Pancreas (tissue), 10 donors: ENCODE data around the gene SLC39A1. TPM values are rescaled to one million over a fixed set of nuclear protein-coding genes. Genes with fewer than 3 reads are reported as not detected.
"Not testable (repeated sequence)": the region's sequence is repeated elsewhere in the genome, so short reads cannot be mapped to it uniquely, and the experiment has no call there.

Experiments
- ATAC-seq, 4 donors: fragments of 200-7000 bp; cut with Tn5 transposase; one replicate each; pipeline versions ENCODE4 v1.8.0 to v1.9.1; 2020; ENCODE audit warnings: mild to moderate bottlenecking in 4 of 4, moderate library complexity in 4 of 4
- DNase-seq, 6 donors: peaks; one replicate each; pipeline ENCODE4 v3.0.0-alpha.2; 2020
- FAIRE-seq: peaks from 2 replicates; lab custom pipeline; 2012; peaks lifted over from hg19 to GRCh38; lab: Jason Lieb, UNC
- H3K27ac ChIP-seq, 4 donors: fragments of 200-600 bp; sonication (generic); 1 replicate in 3 of 4; 2 replicates in 1 of 4; pipeline versions ENCODE4 v1.5.0 to v1.8.0; 2020
- H3K27me3 ChIP-seq, 4 donors: fragments of 200-600 bp; one replicate each; pipeline ENCODE4 v1.8.0; 2021
- H3K36me3 ChIP-seq, 3 donors: fragments of 200-600 bp; sonication (generic) in 1 of 3; one replicate each; pipeline versions ENCODE4 v1.5.0 to v1.8.0; 2020 to 2021
- H3K4me1 ChIP-seq, 3 donors: fragments of 200-600 bp; one replicate each; pipeline ENCODE4 v1.8.0; 2021
- H3K4me3 ChIP-seq, 4 donors: fragments of 200-600 bp; sonication (generic) in 2 of 4; one replicate each; pipeline versions ENCODE4 v1.5.0 to v1.8.0; 2020 to 2021
- H3K9me3 ChIP-seq, 4 donors: fragments of 200-600 bp; one replicate each; pipeline ENCODE4 v1.8.0; 2021
- WGBS, 2 donors: extraction: QIAGEN DNeasy Blood & Tissue Kit; methylation state at CpG; one replicate each; pipeline ENCODE4 v1.1.7; 2013; 5-methylcytosine and 5-hydroxymethylcytosine counted together
- intact Hi-C, 3 donors: fragments of 100-400 bp; cut with DNase I; formaldehyde crosslinking; loops; one replicate each; pipeline versions ENCODE4 v1.11.1 to v1.14.2; 2022
- microRNA-seq, 2 donors: library from miRNA; unstranded; fragments of <30 nt; microRNA quantifications; one replicate each; pipeline versions ENCODE4 to v1.1.0, GENCODE V29; 2019 to 2020
- polyA plus RNA-seq, 2 donors: library from polyadenylated mRNA; stranded (reverse); fragments of 200-250 nt; gene quantifications; one replicate each; pipeline ENCODE4 v1.2.3, GENCODE V29; 2013
- total RNA-seq, 6 donors: library from RNA; stranded (reverse); fragmentation: NEBNext Ultra II Directional in 4 of 6; extraction: Animal tissue kit (Norgen Biotek cat#: 25700) in 4 of 6; gene quantifications; one replicate each; pipeline versions ENCODE4 v1.2.1 to v1.2.4, GENCODE V29; 2021 to 2023
- TF ChIP-seq, protein P1 (sequence below), 4 donors: fragments of 200-600 bp; sonication (generic) in 3 of 4; IDR thresholded peaks; one replicate each; pipeline versions ENCODE4 v1.5.0 to v1.8.0; 2021; ENCODE audit warnings: antibody characterized with exemption in 4 of 4
- donor health status: healthy with polysubstance abuse.
- donor health status: DM: no; HTN: no; CAD: no; lungs with moderate emphysema.
- donor health status: DM: no; HTN: no; CAD: no.
- donor health status: control.
- donor health status: control.
- donor health status: Bipolar disorder and iron deficiency.
- donor health status: DM: yes; HTN: yes; CAD: no.
- donor health status: DM: no; HTN: no; CAD: no.
- donor health status: DM: no; HTN: no; CAD: no.
- donor health status: DM: yes; HTN: yes; CAD: no.

Gene SLC39A1
- total and polyA plus RNA-seq, 8 donors: 20.0 to 46.1 (median 27.0) TPM

DNA sequence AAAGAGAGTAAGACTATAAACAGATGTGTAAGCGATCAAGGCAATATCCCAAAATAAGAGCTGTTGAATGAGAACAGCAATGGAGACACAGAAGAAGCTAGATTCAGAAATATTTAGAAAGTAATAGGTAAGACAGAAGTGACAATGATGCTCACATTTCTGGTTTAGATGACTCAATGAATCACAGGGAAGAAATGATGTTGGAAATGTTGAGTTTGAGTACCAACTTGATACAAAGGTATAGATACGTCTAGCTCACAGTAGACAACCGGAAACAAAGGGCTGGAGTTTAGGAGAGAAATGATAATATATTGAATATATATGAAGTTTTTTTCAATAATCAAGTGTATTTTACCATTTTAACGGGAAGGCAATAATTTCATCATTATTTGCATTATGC, 47.0 kb downstream of the SLC39A1 start:
- FAIRE-seq (no peak), DNase-seq (no peak), ATAC-seq (no peak)
- Histone ChIP-seq H3K9me3 (no peaks in the 10 kb centered on the region), H3K27ac (no peak overlapping the region), H3K27me3 (no peaks in the 10 kb centered on the region), H3K4me3 (no peak overlapping the region), H3K4me1 (peaks cover 0 to 10% (median 8%) of the 10 kb centered on the region in 3 donors), H3K36me3 (no peaks in the 10 kb centered on the region)
- TF ChIP-seq, protein P1, sequence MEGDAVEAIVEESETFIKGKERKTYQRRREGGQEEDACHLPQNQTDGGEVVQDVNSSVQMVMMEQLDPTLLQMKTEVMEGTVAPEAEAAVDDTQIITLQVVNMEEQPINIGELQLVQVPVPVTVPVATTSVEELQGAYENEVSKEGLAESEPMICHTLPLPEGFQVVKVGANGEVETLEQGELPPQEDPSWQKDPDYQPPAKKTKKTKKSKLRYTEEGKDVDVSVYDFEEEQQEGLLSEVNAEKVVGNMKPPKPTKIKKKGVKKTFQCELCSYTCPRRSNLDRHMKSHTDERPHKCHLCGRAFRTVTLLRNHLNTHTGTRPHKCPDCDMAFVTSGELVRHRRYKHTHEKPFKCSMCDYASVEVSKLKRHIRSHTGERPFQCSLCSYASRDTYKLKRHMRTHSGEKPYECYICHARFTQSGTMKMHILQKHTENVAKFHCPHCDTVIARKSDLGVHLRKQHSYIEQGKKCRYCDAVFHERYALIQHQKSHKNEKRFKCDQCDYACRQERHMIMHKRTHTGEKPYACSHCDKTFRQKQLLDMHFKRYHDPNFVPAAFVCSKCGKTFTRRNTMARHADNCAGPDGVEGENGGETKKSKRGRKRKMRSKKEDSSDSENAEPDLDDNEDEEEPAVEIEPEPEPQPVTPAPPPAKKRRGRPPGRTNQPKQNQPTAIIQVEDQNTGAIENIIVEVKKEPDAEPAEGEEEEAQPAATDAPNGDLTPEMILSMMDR (IDR thresholded peaks at IDR 0.05): no peak
- intact Hi-C loops: no loop called here
- 83 to 92% methylated on average over 4 of the region's 4 CpGs for WGBS, 2 donors

GRCh38 chr1:153912349-153912748, 51.0 kb downstream of the SLC39A1 start:
- Histone ChIP-seq H3K4me3 (no peak overlapping the region), H3K27me3 (no peaks in the 10 kb centered on the region), H3K4me1 (no peaks in the 10 kb centered on the region), H3K27ac (no peak overlapping the region), H3K36me3 (no peaks in the 10 kb centered on the region), H3K9me3 (no peaks in the 10 kb centered on the region)
- intact Hi-C loops: no loop called here
- 53 to 56% methylated on average over 2 of the region's 2 CpGs for WGBS, 2 donors
- TF ChIP-seq, protein P1 (IDR thresholded peaks at IDR 0.05): no peak
- no peak for ATAC-seq
- FAIRE-seq: no peak
- DNase-seq: no peak

DNA sequence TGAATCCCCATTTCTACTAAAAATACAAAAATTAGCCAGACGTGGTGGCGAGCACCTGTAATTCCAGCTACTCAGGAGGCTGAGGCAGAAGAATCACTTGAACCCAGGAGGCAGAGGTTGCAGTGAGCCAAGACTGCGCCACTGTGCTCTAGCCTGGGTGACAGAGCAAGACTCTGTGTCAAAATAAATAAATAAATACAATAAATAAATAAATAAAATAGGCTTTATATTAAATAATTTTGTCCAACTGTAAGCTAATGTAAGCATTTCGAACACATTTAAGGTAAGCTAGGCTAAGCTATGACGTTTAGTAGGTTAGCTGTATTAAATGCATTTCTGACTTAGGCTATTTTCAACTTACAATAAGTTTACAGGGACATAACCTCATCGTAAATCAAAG, 52.8 kb downstream of the SLC39A1 start:
- H3K27ac ChIP-seq, DNase-seq, H3K27me3 ChIP-seq, ATAC-seq, H3K4me3 ChIP-seq, FAIRE-seq, H3K4me1 ChIP-seq, H3K9me3 ChIP-seq, H3K36me3 ChIP-seq, intact Hi-C loops: not testable (repeated sequence)
- 88 to 92% methylated on average over 6 of the region's 6 CpGs for WGBS, 2 donors

Small RNA genes lying within 50 kb of the gene (microRNA-seq; reads per million reads assigned to microRNA genes)
- gene MIR6737: 0 reads per million in 2 donors

Other genes starting within 250 kb of the SLC39A1 start
- gene INTS3, start 235.5 kb downstream of the SLC39A1 start, total RNA-seq: 10 to 100 TPM; 13.5 to 41.4 (median 18.8) TPM
- gene INTS3, start 235.5 kb downstream of the SLC39A1 start, polyA plus RNA-seq: 10 to 100 TPM; 45.1 to 56.2 TPM
- 10 to 100 TPM in 3 of 6 donors, 1 to 10 TPM in 3; 9.0 to 23.6 (median 10.8) TPM for gene SLC27A3, start 188.1 kb downstream of the SLC39A1 start, total RNA-seq
- gene SLC27A3, start 188.1 kb downstream of the SLC39A1 start, polyA plus RNA-seq: 10 to 100 TPM; 46.9 to 64.0 TPM
- 10 to 100 TPM; 15.0 to 27.1 (median 17.1) TPM for gene GATAD2B, start 40.6 kb downstream of the SLC39A1 start, total RNA-seq
- 1 to 10 TPM; 4.8 to 7.4 TPM for gene GATAD2B, start 40.6 kb downstream of the SLC39A1 start, polyA plus RNA-seq
- gene DENND4B, start 16.8 kb downstream of the SLC39A1 start, total RNA-seq: 10 to 100 TPM; 17.8 to 41.7 (median 20.4) TPM
- 10 to 100 TPM; 48.9 to 57.0 TPM for gene DENND4B, start 16.8 kb downstream of the SLC39A1 start, polyA plus RNA-seq
- 10 to 100 TPM; 13.4 to 27.6 (median 18.3) TPM for gene CRTC2, start 4.9 kb downstream of the SLC39A1 start, total RNA-seq
- 10 to 100 TPM; 36.9 to 48.6 TPM for gene CRTC2, start 4.9 kb downstream of the SLC39A1 start, polyA plus RNA-seq
- 10 to 100 TPM in 2 of 6 donors, 1 to 10 TPM in 4; 6.5 to 13.2 (median 8.0) TPM for gene CREB3L4, start 4.4 kb upstream of the SLC39A1 start, total RNA-seq
- 10 to 100 TPM; 13.3 to 19.6 TPM for gene CREB3L4, start 4.4 kb upstream of the SLC39A1 start, polyA plus RNA-seq
- gene JTB, start 14.1 kb upstream of the SLC39A1 start, total RNA-seq: 100 to 1,000 TPM in 2 of 6 donors, 10 to 100 TPM in 4; 82.6 to 106 (median 95.6) TPM
- gene JTB, start 14.1 kb upstream of the SLC39A1 start, polyA plus RNA-seq: 100 to 1,000 TPM; 117 to 180 TPM
- 10 to 100 TPM; 36.8 to 68.8 (median 47.2) TPM for gene RAB13, start 22.8 kb upstream of the SLC39A1 start, total RNA-seq
- 100 to 1,000 TPM in 1 of 2 donors, 10 to 100 TPM in 1; 82.9 to 118 TPM for gene RAB13, start 22.8 kb upstream of the SLC39A1 start, polyA plus RNA-seq
- 1,000 to 10,000 TPM in 2 of 6 donors, 100 to 1,000 TPM in 4; 617 to 1,250 (median 837) TPM for gene RPS27, start 27.2 kb upstream of the SLC39A1 start, total RNA-seq
- 1,000 to 10,000 TPM; 3,243 to 5,933 TPM for gene RPS27, start 27.2 kb upstream of the SLC39A1 start, polyA plus RNA-seq
- under 1 TPM in 3 of 6 donors, not detected in 3; 0.04 to 0.06 (median 0.06) TPM for gene NUP210L, start 191.5 kb upstream of the SLC39A1 start, total RNA-seq
- gene NUP210L, start 191.5 kb upstream of the SLC39A1 start, polyA plus RNA-seq: under 1 TPM in 1 of 2 donors, not detected in 1; 0.02 TPM
- gene TPM3, start 228.6 kb upstream of the SLC39A1 start, total RNA-seq: 100 to 1,000 TPM in 2 of 6 donors, 10 to 100 TPM in 4; 49.0 to 158 (median 90.2) TPM
- gene TPM3, start 228.6 kb upstream of the SLC39A1 start, polyA plus RNA-seq: 100 to 1,000 TPM in 1 of 2 donors, 10 to 100 TPM in 1; 47.7 to 116 TPM
- not detected for gene CFAP141, start 242.8 kb upstream of the SLC39A1 start, total RNA-seq
- gene CFAP141, start 242.8 kb upstream of the SLC39A1 start, polyA plus RNA-seq: under 1 TPM in 1 of 2 donors, not detected in 1; 0.52 TPM